ENCODE results near the gene ACADSB. TPM values are rescaled to one million over a fixed set of nuclear protein-coding genes. Genes with fewer than 3 reads are reported as not detected.

ACADSB gene
- total RNA-seq, 2 donors from 2014 or later, result 40.4 to 58.7 TPM

DNA sequence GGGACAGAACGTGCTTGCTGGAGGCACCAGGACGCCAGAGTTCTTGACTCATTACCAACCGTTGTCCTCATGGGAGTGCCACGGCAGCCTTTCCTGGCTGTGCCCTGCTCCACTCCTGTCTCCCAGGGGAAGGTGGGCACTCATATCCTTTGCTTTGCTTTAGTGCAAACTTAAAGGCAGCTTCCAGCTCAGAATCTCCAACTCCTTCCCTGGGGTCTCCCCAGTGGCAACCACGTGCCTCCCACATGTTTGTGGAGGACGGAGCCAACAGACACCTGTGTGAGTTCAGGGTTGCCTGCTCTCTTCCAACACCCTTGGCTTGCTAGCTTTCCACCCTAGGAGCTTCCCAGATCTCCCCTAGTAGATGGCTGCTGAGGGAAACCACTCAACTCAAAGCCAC is 75.0 kb downstream of the ACADSB start:
- Mint-ChIP-seq H3K27me3 (ENCODE audit: insufficient read depth) (no peaks in the 10 kb centered on the region), H3K9me3 (no peaks in the 10 kb centered on the region), H3K36me3 (ENCODE audit: low read depth) (no peaks in the 10 kb centered on the region), H3K4me3 (no peak overlapping the region), H3K27ac (no peak overlapping the region), H3K4me1 (no peaks in the 10 kb centered on the region)
- Histone ChIP-seq H3K9me3 (ENCODE audit: control insufficient read depth, low read length) (no peaks in the 10 kb centered on the region), H3K27me3 (ENCODE audit: control insufficient read depth, insufficient read depth, low read length, poor library complexity, severe bottlenecking) (no peaks in the 10 kb centered on the region), H3K9ac (ENCODE audit: extremely low read depth, low read length, poor library complexity, severe bottlenecking) (no peak overlapping the region), H3K36me3 (ENCODE audit: control insufficient read depth, insufficient read depth, low read length) (no peaks in the 10 kb centered on the region), H3K4me1 (ENCODE audit: control insufficient read depth, insufficient read depth, low read length) (no peaks in the 10 kb centered on the region), H3K27ac (ENCODE audit: low read depth, low read length) (no peak overlapping the region), H3K4me3 (ENCODE audit: low read length) (no peak overlapping the region)
- no peak for DNase-seq
- 91 to 95% methylated on average over 6 of the region's 6 CpGs for WGBS, 2 experiments (ENCODE audit: insufficient coverage in 1 of 2, insufficient read length in 1 of 2)
- TF ChIP-seq, protein P1, sequence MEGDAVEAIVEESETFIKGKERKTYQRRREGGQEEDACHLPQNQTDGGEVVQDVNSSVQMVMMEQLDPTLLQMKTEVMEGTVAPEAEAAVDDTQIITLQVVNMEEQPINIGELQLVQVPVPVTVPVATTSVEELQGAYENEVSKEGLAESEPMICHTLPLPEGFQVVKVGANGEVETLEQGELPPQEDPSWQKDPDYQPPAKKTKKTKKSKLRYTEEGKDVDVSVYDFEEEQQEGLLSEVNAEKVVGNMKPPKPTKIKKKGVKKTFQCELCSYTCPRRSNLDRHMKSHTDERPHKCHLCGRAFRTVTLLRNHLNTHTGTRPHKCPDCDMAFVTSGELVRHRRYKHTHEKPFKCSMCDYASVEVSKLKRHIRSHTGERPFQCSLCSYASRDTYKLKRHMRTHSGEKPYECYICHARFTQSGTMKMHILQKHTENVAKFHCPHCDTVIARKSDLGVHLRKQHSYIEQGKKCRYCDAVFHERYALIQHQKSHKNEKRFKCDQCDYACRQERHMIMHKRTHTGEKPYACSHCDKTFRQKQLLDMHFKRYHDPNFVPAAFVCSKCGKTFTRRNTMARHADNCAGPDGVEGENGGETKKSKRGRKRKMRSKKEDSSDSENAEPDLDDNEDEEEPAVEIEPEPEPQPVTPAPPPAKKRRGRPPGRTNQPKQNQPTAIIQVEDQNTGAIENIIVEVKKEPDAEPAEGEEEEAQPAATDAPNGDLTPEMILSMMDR (conservative IDR thresholded peaks at IDR 0.05), result no peak

GRCh38 chr10:123086281-123086680 is 77.5 kb downstream of the ACADSB start:
- no peak overlapping the region for H3K9ac ChIP-seq (ENCODE audit: extremely low read depth, low read length, poor library complexity, severe bottlenecking)
- no peaks in the 10 kb centered on the region for H3K9me3 Mint-ChIP-seq
- no peaks in the 10 kb centered on the region for H3K4me1 Mint-ChIP-seq
- no peaks in the 10 kb centered on the region for H3K27me3 ChIP-seq (ENCODE audit: control insufficient read depth, insufficient read depth, low read length, poor library complexity, severe bottlenecking)
- no peak overlapping the region for H3K4me3 Mint-ChIP-seq
- no peak for DNase-seq
- H3K4me3 ChIP-seq (ENCODE audit: low read length), result no peak overlapping the region
- WGBS, 2 experiments (ENCODE audit: insufficient coverage in 1 of 2, insufficient read length in 1 of 2), result 92 to 96% methylated on average over 7 of the region's 7 CpGs
- no peaks in the 10 kb centered on the region for H3K36me3 Mint-ChIP-seq (ENCODE audit: low read depth)
- no peaks in the 10 kb centered on the region for H3K9me3 ChIP-seq (ENCODE audit: control insufficient read depth, low read length)
- no peak overlapping the region for H3K27ac Mint-ChIP-seq
- H3K27ac ChIP-seq (ENCODE audit: low read depth, low read length), result no peak overlapping the region
- TF ChIP-seq, protein P1 (conservative IDR thresholded peaks at IDR 0.05), result no peak
- no peaks in the 10 kb centered on the region for H3K27me3 Mint-ChIP-seq (ENCODE audit: insufficient read depth)
- no peaks in the 10 kb centered on the region for H3K36me3 ChIP-seq (ENCODE audit: control insufficient read depth, insufficient read depth, low read length)
- no peaks in the 10 kb centered on the region for H3K4me1 ChIP-seq (ENCODE audit: control insufficient read depth, insufficient read depth, low read length)

- Mint-ChIP-seq H3K27ac (no peak overlapping the region), H3K4me3 (no peak overlapping the region), H3K4me1 (no peaks in the 10 kb centered on the region), H3K9me3 (no peaks in the 10 kb centered on the region), H3K27me3 (ENCODE audit: insufficient read depth) (peaks cover under 1% of the 10 kb centered on the region), H3K36me3 (ENCODE audit: low read depth) (no peaks in the 10 kb centered on the region)
- no peaks in the 10 kb centered on the region for H3K4me1 ChIP-seq (ENCODE audit: control insufficient read depth, insufficient read depth, low read length)
- H3K27me3 ChIP-seq (ENCODE audit: control insufficient read depth, insufficient read depth, low read length, poor library complexity, severe bottlenecking), result no peaks in the 10 kb centered on the region
- H3K4me3 ChIP-seq (ENCODE audit: low read length), result no peak overlapping the region
- H3K27ac ChIP-seq (ENCODE audit: low read depth, low read length), result no peak overlapping the region
- H3K9ac ChIP-seq (ENCODE audit: extremely low read depth, low read length, poor library complexity, severe bottlenecking), result no peak overlapping the region
- TF ChIP-seq, protein P1 (conservative IDR thresholded peaks at IDR 0.05), result no peak
- no peaks in the 10 kb centered on the region for H3K36me3 ChIP-seq (ENCODE audit: control insufficient read depth, insufficient read depth, low read length)
- 86 to 90% methylated on average over 1 to 4 of the region's 4 CpGs for WGBS, 2 experiments (ENCODE audit: insufficient coverage in 1 of 2, insufficient read length in 1 of 2)
- H3K9me3 ChIP-seq (ENCODE audit: control insufficient read depth, low read length), result no peaks in the 10 kb centered on the region
- no peak for DNase-seq
These were observed 78.5 kb downstream of the ACADSB start for GRCh38 chr10:123087348-123087747.
